ENCODE measurements around the gene INS. TPM values are rescaled to one million over a fixed set of nuclear protein-coding genes. Genes with fewer than 3 reads are reported as not detected.

The INS gene
- total and polyA plus RNA-seq, 2 of the 4 experiments (the other 2 are of a cell fraction): not detected

- H2AFZ ChIP-seq (replicated peaks; ENCODE audit: low read length, poor library complexity): no peak overlapping the region
- no peak overlapping the region for H3K23ac ChIP-seq (ENCODE audit: low read depth, low read length)
- no peak overlapping the region for H4K91ac ChIP-seq (ENCODE audit: insufficient read depth, low read depth, low read length)
- WGBS, 2 experiments (ENCODE audit: extremely low coverage in 2 of 2, insufficient read length in 1 of 2): 40% methylated on average over 1 of the region's 18 CpGs; no CpG with 5 or more reads in 1 of the 2 experiments
- H3K4me2 ChIP-seq (ENCODE audit: low read depth, low read length): no peak overlapping the region
- ChIA-PET POLR2A (ENCODE audit: unreplicated experiment) (no interaction called here), CTCF (interaction anchor here (0.6 kb wide), 1 partner anchor 12 kb away, joined by 3 read pairs; no protein-coding TSS in a partner anchor)
- no peak overlapping the region for H2AK5ac ChIP-seq (ENCODE audit: low read depth, low read length)
- no peak overlapping the region for H3K56ac ChIP-seq (ENCODE audit: extremely low read depth, insufficient read depth, low read length)
- H2BK5ac ChIP-seq (ENCODE audit: low read depth, low read length, poor library complexity, severe bottlenecking): no peak overlapping the region
- TF ChIP-seq SMC3 (IDR thresholded peaks at IDR 0.05; ENCODE audit: low read depth, low read length) (no peak), CEBPB (IDR thresholded peaks at IDR 0.05; ENCODE audit: low read depth, low read length) (no peak), RCOR1 (IDR thresholded peaks at IDR 0.05; ENCODE audit: insufficient replicate concordance, low read length) (no peak), MAZ (IDR thresholded peaks at IDR 0.05; ENCODE audit: borderline replicate concordance, low read depth, low read length) (no peak)
- no peak overlapping the region for H2BK15ac ChIP-seq (ENCODE audit: low read depth, low read length)
- DNase-seq: no peak
- dilution Hi-C loops (cut with HindIII; ENCODE audit: low sequenced_read_pairs, unreplicated experiment): no loop called here
- H3K36me3 ChIP-seq (ENCODE audit: control insufficient read depth, insufficient read depth, low read length): no peaks in the 10 kb centered on the region
- H3K4me1 ChIP-seq (ENCODE audit: control insufficient read depth, insufficient read depth, low read length): peaks cover 2% of the 10 kb centered on the region
- intact Hi-C loops (cut with micrococcal nuclease): no loop called here
- no peaks in the 10 kb centered on the region for H3K9me1 ChIP-seq (ENCODE audit: insufficient read depth, low read length)
- H4K20me1 ChIP-seq (ENCODE audit: insufficient read depth, low read length): peaks cover 14% of the 10 kb centered on the region; the same call in 1 of the 2 replicates
- H3K18ac ChIP-seq (ENCODE audit: low read depth, low read length): no peak overlapping the region
- no peak overlapping the region for H4K8ac ChIP-seq (ENCODE audit: low read depth in 2 of 2, low read length in 2 of 2)
- H2BK120ac ChIP-seq (ENCODE audit: low read depth, low read length): no peak overlapping the region
- H3K4ac ChIP-seq (ENCODE audit: low read depth, low read length): no peak overlapping the region
- no peak overlapping the region for H3K27ac ChIP-seq (ENCODE audit: insufficient read depth, low read length)
- H3K4me3 ChIP-seq (ENCODE audit: insufficient read depth, low read depth, low read length): no peak overlapping the region
- H3K27me3 ChIP-seq (ENCODE audit: control insufficient read depth, insufficient read depth, low read length): peaks cover 97% of the 10 kb centered on the region
- H4K5ac ChIP-seq (ENCODE audit: low read depth, low read length): no peak overlapping the region
- H3K14ac ChIP-seq (replicated peaks; ENCODE audit: low read depth, low read length): no peak overlapping the region
- H2BK20ac ChIP-seq (ENCODE audit: low read depth, low read length): no peak overlapping the region
- H3K9ac ChIP-seq (ENCODE audit: low read depth, low read length): no peak overlapping the region
- in situ Hi-C loops (cut with MboI; ENCODE audit: low sequenced_read_pairs): no loop called here
- no peak for ATAC-seq (ENCODE audit: low read depth)
- no TSS peak for BruUV-seq (replicated peaks)
- no peak overlapping the region for H2AK9ac ChIP-seq (replicated peaks; ENCODE audit: low read depth, low read length, poor library complexity)
- H3K9me3 ChIP-seq (ENCODE audit: control insufficient read depth, insufficient read depth, low read length): no peaks in the 10 kb centered on the region
- no peaks in the 10 kb centered on the region for H3K79me1 ChIP-seq (ENCODE audit: low read depth in 1 of 2, low read length in 2 of 2)
These were observed 16.3 kb downstream of the INS start for GRCh38 chr11:2144544-2145248.

All from IMR-90 (cell line).